K562 (cell line): ENCODE results near the gene IFNB1.

Experiments used
- PATZ1 ChIP-seq: fragments of 250-450 bp; sonication (Bioruptor Pico); IDR thresholded peaks from 2 replicates; pipeline ENCODE4 v1.5.0; 2020; ENCODE audit warnings: mild to moderate bottlenecking, borderline replicate concordance
- SP1 ChIP-seq: sonication (generic); formaldehyde crosslinking; IDR thresholded peaks from 2 replicates; pipeline ENCODE4 v1.8.1; 2022; ENCODE audit warnings: mild to moderate bottlenecking, missing genetic modification reagents
- TCF7 ChIP-seq: sonication (generic); IDR thresholded peaks from 2 replicates; pipeline ENCODE4 v1.6.1; 2016; ENCODE audit warnings: antibody characterized with exemption, borderline replicate concordance

- no peak for TF ChIP-seq PATZ1 (CRISPR knock-in tag)
- TF ChIP-seq SP1, result no peak
- TF ChIP-seq TCF7, result no peak
Observed at GRCh38 chr9:21085005-21085404, 7.3 kb upstream of the IFNB1 start.
